K562 (cell line): ENCODE measurements around the gene FGR. TPM values are rescaled to one million over a fixed set of nuclear protein-coding genes. Genes with fewer than 3 reads are reported as not detected.

ENCODE experiments used
- ATAC-seq: fragments of 200-7000 bp; cut with Tn5 transposase; 3 replicates; pipeline ENCODE4 v1.9.1; 2020; ENCODE audit warnings: moderate library complexity
- BruUV-seq: library from RNA; stranded (reverse); fragments of 400-500 nt; replicated peaks from 2 replicates; lab custom pipeline; 2021; lab: Mats Ljungman, UMichigan
- CTCF ChIA-PET: fragments of 300-600 bp; formaldehyde crosslinking; extraction: SDS; loops from one replicate; lab custom pipeline; 2021; ENCODE audit warnings: low intra/inter-chr PET ratio; lab: Yijun Ruan, JAX
- POLR2A ChIA-PET: fragments of 300-600, 350-650 bp; sonication (Branson Sonifier 250); formaldehyde crosslinking; extraction: SDS; loops from one replicate; lab custom pipeline; 2021; ENCODE audit warnings: antibody characterized with exemption, inconsistent platforms; lab: Yijun Ruan, JAX
- DNase-seq, 4 experiments: peaks; one replicate each; pipeline versions ENCODE4 v3.0.0 to v3.0.0-alpha.2; 2011 to 2018; ENCODE audit warnings: low spot score in 3 of 4, mixed read lengths in 3 of 4; ENCODE audit errors: extremely low read depth in 1 of 4
- FAIRE-seq: peaks from 2 replicates; lab custom pipeline; 2011; peaks lifted over from hg19 to GRCh38; lab: Jason Lieb, UNC
- H2AFZ ChIP-seq: 2 replicates; pipeline ENCODE4 v1.6.0; 2011; ENCODE audit warnings: low read depth, low read length, control low read depth, inconsistent platforms
- H3K27ac ChIP-seq: fragments of 200-600 bp; 3 replicates; pipeline ENCODE4 v1.8.0; 2011; ENCODE audit warnings: low read depth, mild to moderate bottlenecking, control low read depth, inconsistent platforms, low read length, moderate library complexity, mixed read lengths; ENCODE audit errors: extremely low read depth
- H3K27me3 ChIP-seq, 2 experiments: fragments of 300-600 bp in 1 of 2; 2 replicates in 1 of 2; 3 replicates in 1 of 2; pipeline versions ENCODE4 v1.6.0 to v1.8.0; 2011; ENCODE audit warnings: inconsistent platforms in 2 of 2, low read length in 2 of 2, mild to moderate bottlenecking in 1 of 2, mixed read lengths in 1 of 2, moderate library complexity in 1 of 2; ENCODE audit not compliant: control insufficient read depth in 2 of 2, insufficient read depth in 2 of 2
- H3K36me3 ChIP-seq: fragments of 300-600 bp; 3 replicates; pipeline ENCODE4 v1.8.0; 2011; ENCODE audit warnings: mild to moderate bottlenecking, low read length, inconsistent platforms; ENCODE audit not compliant: control insufficient read depth, insufficient read depth
- H3K4me1 ChIP-seq, 2 experiments: fragments of 200-600 bp in 1 of 2; replicated peaks in 1 of 2; 2 replicates in 1 of 2; 3 replicates in 1 of 2; pipeline versions ENCODE4 v1.5.1 to v1.8.0; 2011; ENCODE audit warnings: inconsistent platforms in 2 of 2, low read length in 2 of 2, mild to moderate bottlenecking in 1 of 2, mixed read lengths in 1 of 2, moderate library complexity in 1 of 2; ENCODE audit not compliant: control insufficient read depth in 2 of 2, insufficient read depth in 2 of 2
- H3K4me2 ChIP-seq: 2 replicates; pipeline ENCODE4 v1.6.1; 2011; ENCODE audit warnings: low read length, control low read depth, inconsistent platforms, mixed read lengths; ENCODE audit not compliant: insufficient read depth
- H3K4me3 ChIP-seq: fragments of 200-600 bp; sonication (generic), shearing (Covaris generic); 2 replicates; pipeline ENCODE4 v1.5.1; 2016; ENCODE audit warnings: control low read depth, inconsistent platforms
- H3K79me2 ChIP-seq: fragments of 200-600 bp; 3 replicates; pipeline ENCODE4 v1.8.0; 2011; ENCODE audit warnings: low read length, inconsistent platforms; ENCODE audit not compliant: control insufficient read depth, insufficient read depth
- H3K9ac ChIP-seq, 2 experiments: 2 replicates each; pipeline versions ENCODE4 v1.6.0 to v1.6.1; 2011; ENCODE audit warnings: low read depth in 2 of 2, low read length in 2 of 2, control low read depth in 1 of 2, inconsistent platforms in 1 of 2, mild to moderate bottlenecking in 1 of 2, mixed read lengths in 1 of 2; ENCODE audit not compliant: insufficient read depth in 1 of 2
- H3K9me1 ChIP-seq: one replicate; pipeline ENCODE4 v1.6.0; 2011; ENCODE audit warnings: inconsistent platforms, mild to moderate bottlenecking, low read length, moderate library complexity; ENCODE audit not compliant: control insufficient read depth, insufficient read depth
- H3K9me3 ChIP-seq: replicated peaks from 2 replicates; pipeline ENCODE4 v1.5.1; 2011; ENCODE audit warnings: low read depth, low read length, inconsistent platforms; ENCODE audit not compliant: control insufficient read depth, insufficient read depth
- H4K20me1 ChIP-seq: replicated peaks from 2 replicates; pipeline ENCODE4 v1.6.1; 2011; ENCODE audit warnings: low read length, inconsistent platforms, mixed read lengths; ENCODE audit not compliant: control insufficient read depth, insufficient read depth
- C11orf30 ChIP-seq: fragments of 450-650 bp; IDR thresholded peaks from 2 replicates; pipeline ENCODE4 v1.6.1; 2016; ENCODE audit warnings: low read depth, mild to moderate bottlenecking
- MYC ChIP-seq, 2 experiments: fragments of 250-450 bp in 1 of 2; sonication (Bioruptor Pico) in 1 of 2; IDR thresholded peaks; 2 replicates each; pipeline versions ENCODE4 v1.5.1 to v1.6.1; 2012 to 2021; ENCODE audit warnings: low read depth in 2 of 2, borderline replicate concordance in 1 of 2, improper control_type of control experiment in 1 of 2, low read length in 1 of 2, mild to moderate bottlenecking in 1 of 2, moderate library complexity in 1 of 2
- NBN ChIP-seq: fragments of 450-650 bp; IDR thresholded peaks from 2 replicates; pipeline ENCODE4 v1.6.1; 2016; ENCODE audit warnings: low read depth, mild to moderate bottlenecking
- NFRKB ChIP-seq: fragments of 450-650 bp; IDR thresholded peaks from 2 replicates; pipeline ENCODE4 v1.6.1; 2016; ENCODE audit warnings: low read depth
- RAD21 ChIP-seq, 2 experiments: fragments of 250-450 bp in 1 of 2; fragments of 450-650 bp in 1 of 2; sonication (Bioruptor Pico) in 1 of 2; formaldehyde crosslinking in 1 of 2; IDR thresholded peaks in 1 of 2; conservative IDR thresholded peaks in 1 of 2; 2 replicates each; pipeline versions ENCODE4 v1.4.0 to v1.8.0; 2020 to 2022; ENCODE audit warnings: mild to moderate bottlenecking in 2 of 2, moderate library complexity in 1 of 2
- YY1 ChIP-seq, 3 experiments: IDR thresholded peaks; 2 replicates each; pipeline ENCODE4 v1.6.1; 2011; ENCODE audit warnings: low read length in 2 of 3, mild to moderate bottlenecking in 2 of 3, moderate library complexity in 2 of 3, borderline replicate concordance in 1 of 3, control low read depth in 1 of 3, low read depth in 1 of 3; ENCODE audit not compliant: insufficient read depth in 3 of 3, insufficient replicate concordance in 2 of 3, control insufficient read depth in 1 of 3, insufficient read length in 1 of 3; ENCODE audit errors: extremely low read depth in 1 of 3
- WGBS: fragments of 100-300 bp; shearing (Covaris generic); methylation state at CpG from one replicate; pipeline ENCODE4 v1.1.6; 2016; ENCODE audit warnings: low coverage, mixed read lengths; ENCODE audit not compliant: insufficient coverage; ENCODE audit errors: missing lambda C conversion rate; 5-methylcytosine and 5-hydroxymethylcytosine counted together
- in situ Hi-C: fragments of 300-500 bp; cut with MboI; formaldehyde crosslinking; loops from 4 replicates; pipeline ENCODE4 v1.15.0; 2018; ENCODE audit warnings: inconsistent platforms, mixed read lengths
- intact Hi-C: fragments of 100-400 bp; cut with micrococcal nuclease; formaldehyde crosslinking; loops from 2 replicates; pipeline ENCODE4 v1.14.2; 2022
- polyA plus RNA-seq, 8 experiments: library from polyadenylated mRNA; depleted of rRNA in 4 of 8; stranded (reverse) in 5 of 8; unstranded in 3 of 8; fragments of >200 nt; fragmentation: Nextera tagmentation in 2 of 8; fragmentation: Illumina TruSeq in 1 of 8; extraction: Ambion mirVana in 2 of 8; extraction: Trizol in 1 of 8; gene quantifications; 2 replicates each; pipeline versions ENCODE4 v1.2.1 to v1.2.3, GENCODE V29; 2011 to 2014; ENCODE audit warnings: inconsistent platforms in 1 of 8, missing spikeins in 1 of 8
- total RNA-seq, 7 experiments: library from RNA; depleted of rRNA in 6 of 7; stranded (reverse); fragments of >200 nt in 6 of 7; fragmentation: Illumina TruSeq in 2 of 7; extraction: Trizol in 2 of 7; gene quantifications; 2 replicates each; pipeline versions ENCODE4 v1.2.1 to v1.2.3, GENCODE V29; 2011 to 2021; ENCODE audit warnings: low replicate concordance in 1 of 7
- TF ChIP-seq, protein P1 (sequence below): sonication (generic); formaldehyde crosslinking; IDR thresholded peaks from 2 replicates; pipeline ENCODE4 v1.8.0; 2023; ENCODE audit warnings: mild to moderate bottlenecking, missing genetic modification reagents
- TF ChIP-seq, protein P2 (sequence below): sonication (generic); formaldehyde crosslinking; IDR thresholded peaks from 2 replicates; pipeline ENCODE4 v1.8.0; 2022; ENCODE audit warnings: mild to moderate bottlenecking, missing genetic modification reagents, borderline replicate concordance
- TF ChIP-seq, protein P3 (sequence below): sonication (generic); formaldehyde crosslinking; IDR thresholded peaks from 2 replicates; pipeline ENCODE4 v1.8.0; 2022; ENCODE audit warnings: mild to moderate bottlenecking, missing genetic modification reagents
- TF ChIP-seq, protein P4 (sequence below): sonication (generic); formaldehyde crosslinking; IDR thresholded peaks from 2 replicates; pipeline ENCODE4 v1.8.0; 2022; ENCODE audit warnings: mild to moderate bottlenecking, missing genetic modification reagents

FGR gene
- total and polyA plus RNA-seq, 9 of the 15 experiments (the other 6 are each of a cell fraction or from before 2014, with no cell fraction given): 0.04 to 0.11 TPM; not detected in 7

DNA sequence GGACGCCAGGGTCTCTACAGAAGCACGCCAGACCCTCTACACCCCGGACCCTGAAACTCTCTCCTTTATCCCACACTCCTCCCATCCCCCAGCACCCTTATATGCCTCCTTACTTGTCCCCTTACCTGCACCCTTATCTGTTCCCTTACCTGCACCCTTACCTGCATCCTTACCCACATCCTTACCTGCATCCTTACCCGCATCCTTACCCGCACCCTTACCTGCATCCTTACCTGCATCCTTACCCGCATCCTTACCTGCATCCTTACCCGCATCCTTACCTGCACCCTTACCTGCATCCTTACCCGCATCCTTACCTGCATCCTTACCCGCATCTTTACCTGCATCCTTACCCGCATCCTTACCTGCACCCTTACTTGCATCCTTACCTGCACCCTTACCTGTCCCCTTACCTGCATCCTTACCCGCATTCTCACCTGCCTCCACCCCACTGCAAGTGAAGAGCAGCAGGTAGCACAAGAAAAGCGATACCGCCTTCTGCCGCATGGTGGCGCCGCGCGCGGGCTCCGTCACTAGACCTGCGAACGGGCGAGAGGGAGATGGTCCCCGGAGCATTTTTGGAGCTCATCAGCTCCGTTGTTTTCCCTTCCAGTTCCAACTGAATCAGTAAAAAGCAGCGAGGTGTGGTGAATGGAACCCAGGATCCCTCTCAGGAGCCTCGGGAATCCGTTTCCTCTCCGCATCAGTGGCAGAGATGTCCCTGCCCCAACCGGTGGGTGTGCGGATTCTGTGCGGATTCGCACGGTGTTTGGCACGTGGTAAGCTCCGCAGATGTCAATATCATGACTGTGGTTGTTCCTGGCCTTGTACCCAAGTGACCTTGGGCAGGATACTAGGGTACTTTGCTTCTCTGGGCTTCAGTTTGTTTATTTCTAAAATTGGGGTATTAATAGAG, 34.1 kb upstream of the FGR start:
- Histone ChIP-seq H4K20me1 (no peaks in the 10 kb centered on the region), H3K4me2 (peak overlapping the region; percentile 92), H2AFZ (peak overlapping the region; percentile 98), H3K36me3 (no peaks in the 10 kb centered on the region), H3K27ac (no peak overlapping the region; the same call in 2 of the 3 replicates), H3K9me3 (no peaks in the 10 kb centered on the region), H3K79me2 (no peaks in the 10 kb centered on the region), H3K4me3 (peak overlapping the region; percentile 27), H3K9ac (peak overlapping the region; percentile 24 to 86), H3K4me1 (peaks cover 26 to 30% of the 10 kb centered on the region in 2 experiments), H3K27me3 (no peaks in the 10 kb centered on the region), H3K9me1 (no peaks in the 10 kb centered on the region)
- FAIRE-seq (peak; percentile 61), DNase-seq (peak; percentile 83 to 90 (median 84)), ATAC-seq (peak; percentile 72)
- WGBS: 6% methylated on average over 36 of the region's 36 CpGs
- CTCF ChIA-PET: interaction anchor here (1.0 to 1.4 kb wide), 4 partner anchors 159 to 319 kb away, joined by 3 to 8 read pairs (median 3); no protein-coding TSS in a partner anchor
- BruUV-seq: no TSS peak
- POLR2A ChIA-PET: interaction anchor here (0.6 to 1.0 kb wide), 9 partner anchors 18 to 1116 kb away, joined by 3 to 4 read pairs (median 3); partner anchors contain the start of gene PPP1R8
- in situ Hi-C loops (loop anchor here (5.0 kb wide), 1 partner anchor 567 kb away; no protein-coding TSS in a partner anchor), intact Hi-C loops (loop anchor here (5.0 to 10.0 kb wide), 2 partner anchors 163 to 624 kb away; partner anchors contain the start of gene PPP1R8)
- TF ChIP-seq, protein P1, sequence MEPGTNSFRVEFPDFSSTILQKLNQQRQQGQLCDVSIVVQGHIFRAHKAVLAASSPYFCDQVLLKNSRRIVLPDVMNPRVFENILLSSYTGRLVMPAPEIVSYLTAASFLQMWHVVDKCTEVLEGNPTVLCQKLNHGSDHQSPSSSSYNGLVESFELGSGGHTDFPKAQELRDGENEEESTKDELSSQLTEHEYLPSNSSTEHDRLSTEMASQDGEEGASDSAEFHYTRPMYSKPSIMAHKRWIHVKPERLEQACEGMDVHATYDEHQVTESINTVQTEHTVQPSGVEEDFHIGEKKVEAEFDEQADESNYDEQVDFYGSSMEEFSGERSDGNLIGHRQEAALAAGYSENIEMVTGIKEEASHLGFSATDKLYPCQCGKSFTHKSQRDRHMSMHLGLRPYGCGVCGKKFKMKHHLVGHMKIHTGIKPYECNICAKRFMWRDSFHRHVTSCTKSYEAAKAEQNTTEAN: no peak
- TF ChIP-seq MYC (IDR thresholded peaks at IDR 0.05; ENCODE audit: low read depth, low read length) (peak; percentile 43; the same call in 1 of the 2 replicates), MYC (CRISPR knock-in tag; IDR thresholded peaks at IDR 0.05; ENCODE audit: borderline replicate concordance, low read depth) (no peak), YY1 (IDR thresholded peaks at IDR 0.05; ENCODE audit: borderline replicate concordance in 1 of 3, control insufficient read depth in 1 of 3, extremely low read depth in 1 of 3, insufficient read depth in 3 of 3, insufficient read length in 1 of 3, insufficient replicate concordance in 2 of 3, low read depth in 1 of 3, low read length in 2 of 3) (peak in 1 of 3 experiments; percentile 47), C11orf30 (no peak), NBN (peak; percentile 22; the same call in 1 of the 2 replicates), RAD21 (CRISPR knock-in tag; conservative IDR thresholded peaks at IDR 0.05 in 1 of 2, IDR thresholded peaks at IDR 0.05 in 1 of 2) (peak; percentile 56 to 75), NFRKB (0 out of 2 replicates have a peak, but pooled peaks have one; percentile 32)
- TF ChIP-seq, protein P2, sequence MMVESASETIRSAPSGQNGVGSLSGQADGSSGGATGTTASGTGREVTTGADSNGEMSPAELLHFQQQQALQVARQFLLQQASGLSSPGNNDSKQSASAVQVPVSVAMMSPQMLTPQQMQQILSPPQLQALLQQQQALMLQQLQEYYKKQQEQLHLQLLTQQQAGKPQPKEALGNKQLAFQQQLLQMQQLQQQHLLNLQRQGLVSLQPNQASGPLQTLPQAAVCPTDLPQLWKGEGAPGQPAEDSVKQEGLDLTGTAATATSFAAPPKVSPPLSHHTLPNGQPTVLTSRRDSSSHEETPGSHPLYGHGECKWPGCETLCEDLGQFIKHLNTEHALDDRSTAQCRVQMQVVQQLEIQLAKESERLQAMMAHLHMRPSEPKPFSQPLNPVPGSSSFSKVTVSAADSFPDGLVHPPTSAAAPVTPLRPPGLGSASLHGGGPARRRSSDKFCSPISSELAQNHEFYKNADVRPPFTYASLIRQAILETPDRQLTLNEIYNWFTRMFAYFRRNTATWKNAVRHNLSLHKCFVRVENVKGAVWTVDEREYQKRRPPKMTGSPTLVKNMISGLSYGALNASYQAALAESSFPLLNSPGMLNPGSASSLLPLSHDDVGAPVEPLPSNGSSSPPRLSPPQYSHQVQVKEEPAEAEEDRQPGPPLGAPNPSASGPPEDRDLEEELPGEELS (CRISPR knock-in tag): peak; percentile 92
- TF ChIP-seq, protein P3, sequence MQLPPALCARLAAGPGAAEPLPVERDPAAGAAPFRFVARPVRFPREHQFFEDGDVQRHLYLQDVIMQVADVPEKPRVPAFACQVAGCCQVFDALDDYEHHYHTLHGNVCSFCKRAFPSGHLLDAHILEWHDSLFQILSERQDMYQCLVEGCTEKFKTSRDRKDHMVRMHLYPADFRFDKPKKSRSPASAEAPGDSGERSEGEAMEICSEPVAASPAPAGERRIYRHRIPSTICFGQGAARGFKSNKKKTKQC (CRISPR knock-in tag): 0 out of 2 replicates have a peak, but pooled peaks have one; percentile 24
- TF ChIP-seq, protein P4, sequence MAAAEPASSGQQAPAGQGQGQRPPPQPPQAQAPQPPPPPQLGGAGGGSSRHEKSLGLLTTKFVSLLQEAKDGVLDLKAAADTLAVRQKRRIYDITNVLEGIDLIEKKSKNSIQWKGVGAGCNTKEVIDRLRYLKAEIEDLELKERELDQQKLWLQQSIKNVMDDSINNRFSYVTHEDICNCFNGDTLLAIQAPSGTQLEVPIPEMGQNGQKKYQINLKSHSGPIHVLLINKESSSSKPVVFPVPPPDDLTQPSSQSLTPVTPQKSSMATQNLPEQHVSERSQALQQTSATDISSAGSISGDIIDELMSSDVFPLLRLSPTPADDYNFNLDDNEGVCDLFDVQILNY (CRISPR knock-in tag): 0 out of 2 replicates have a peak, but pooled peaks have one; percentile 5
